G401 (cell line): ENCODE results near the gene TSBP1. TPM values are rescaled to one million over a fixed set of nuclear protein-coding genes. Genes with fewer than 3 reads are reported as not detected.

Source experiments
- total RNA-seq: library from RNA; depleted of rRNA; stranded (reverse); fragments of >200 nt; shearing (Covaris generic); gene quantifications from 2 replicates; pipeline ENCODE4 v1.2.3, GENCODE V29; 2014; rRNA removed

TSBP1 gene
- total RNA-seq, 1 experiment from 2014 or later, result not detected

Other genes starting within 250 kb of the TSBP1 start
- gene ATF6B, start 243.7 kb downstream of the TSBP1 start, total RNA-seq, result 21.1 and 23.1 TPM in 2 replicates
- 9.5 and 20.2 TPM in 2 replicates for gene FKBPL, start 241.6 kb downstream of the TSBP1 start, total RNA-seq
- gene PRRT1, start 220.0 kb downstream of the TSBP1 start, total RNA-seq, result 0.51 TPM in 1 of 2 replicates, not detected in the other
- 37.3 and 38.5 TPM in 2 replicates for gene PPT2, start 217.8 kb downstream of the TSBP1 start, total RNA-seq
- 12.9 and 16.5 TPM in 2 replicates for gene EGFL8, start 207.3 kb downstream of the TSBP1 start, total RNA-seq
- gene AGPAT1, start 195.8 kb downstream of the TSBP1 start, total RNA-seq, result 75.4 and 80.4 TPM in 2 replicates
- 122 and 128 TPM in 2 replicates for gene RNF5, start 193.5 kb downstream of the TSBP1 start, total RNA-seq
- gene AGER, start 187.7 kb downstream of the TSBP1 start, total RNA-seq, result 3.8 and 17.4 TPM in 2 replicates
- 109 and 123 TPM in 2 replicates for gene PBX2, start 181.7 kb downstream of the TSBP1 start, total RNA-seq
- gene GPSM3, start 179.3 kb downstream of the TSBP1 start, total RNA-seq, result 3.4 and 7.9 TPM in 2 replicates
- 0.27 and 0.62 TPM in 2 replicates for gene NOTCH4, start 147.8 kb downstream of the TSBP1 start, total RNA-seq
- gene BTNL2, start 35.3 kb upstream of the TSBP1 start, total RNA-seq, result not detected in 2 replicates
- not detected in 2 replicates for gene HLA-DRA, start 68.0 kb upstream of the TSBP1 start, total RNA-seq
- gene HLA-DRB5, start 158.4 kb upstream of the TSBP1 start, total RNA-seq, result not detected in 2 replicates
- gene HLA-DRB1, start 217.9 kb upstream of the TSBP1 start, total RNA-seq, result not detected in 2 replicates